ENCODE results near the gene VEPH1.
A peak's percentile ranks its signal among the peaks of the same experiment; 100 is the strongest.
"Not testable (repeated sequence)": the region's sequence is repeated elsewhere in the genome, so short reads cannot be mapped to it uniquely, and the experiment has no call there.

Gene VEPH1

DNA sequence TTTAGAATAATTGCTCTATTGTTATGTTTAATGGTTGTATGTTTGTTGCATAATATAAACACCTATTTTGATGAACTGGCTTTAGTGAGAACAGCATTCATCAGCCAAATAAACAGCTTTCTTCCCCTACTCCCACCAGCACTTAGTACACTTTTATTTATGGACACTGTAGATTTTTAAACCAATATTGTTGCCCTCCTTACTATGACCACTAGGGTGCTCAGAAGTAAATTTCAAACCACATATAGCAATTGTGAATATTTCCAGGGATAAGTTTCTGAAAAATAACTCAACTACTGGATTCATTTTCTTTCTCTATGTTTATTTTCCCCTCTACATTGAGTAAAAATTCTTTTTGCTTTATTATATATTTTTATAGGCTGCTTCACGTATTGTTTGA lies 151.2 kb downstream of the VEPH1 start:
- no peaks in the 10 kb centered on the region for H3K27me3 ChIP-seq (ENCODE audit: insufficient read depth, poor library complexity, severe bottlenecking)
- no peak overlapping the region for H3K4me3 ChIP-seq (ENCODE audit: severe bottlenecking)
- TF ChIP-seq, protein P1, sequence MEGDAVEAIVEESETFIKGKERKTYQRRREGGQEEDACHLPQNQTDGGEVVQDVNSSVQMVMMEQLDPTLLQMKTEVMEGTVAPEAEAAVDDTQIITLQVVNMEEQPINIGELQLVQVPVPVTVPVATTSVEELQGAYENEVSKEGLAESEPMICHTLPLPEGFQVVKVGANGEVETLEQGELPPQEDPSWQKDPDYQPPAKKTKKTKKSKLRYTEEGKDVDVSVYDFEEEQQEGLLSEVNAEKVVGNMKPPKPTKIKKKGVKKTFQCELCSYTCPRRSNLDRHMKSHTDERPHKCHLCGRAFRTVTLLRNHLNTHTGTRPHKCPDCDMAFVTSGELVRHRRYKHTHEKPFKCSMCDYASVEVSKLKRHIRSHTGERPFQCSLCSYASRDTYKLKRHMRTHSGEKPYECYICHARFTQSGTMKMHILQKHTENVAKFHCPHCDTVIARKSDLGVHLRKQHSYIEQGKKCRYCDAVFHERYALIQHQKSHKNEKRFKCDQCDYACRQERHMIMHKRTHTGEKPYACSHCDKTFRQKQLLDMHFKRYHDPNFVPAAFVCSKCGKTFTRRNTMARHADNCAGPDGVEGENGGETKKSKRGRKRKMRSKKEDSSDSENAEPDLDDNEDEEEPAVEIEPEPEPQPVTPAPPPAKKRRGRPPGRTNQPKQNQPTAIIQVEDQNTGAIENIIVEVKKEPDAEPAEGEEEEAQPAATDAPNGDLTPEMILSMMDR (IDR thresholded peaks at IDR 0.05; ENCODE audit: poor library complexity, severe bottlenecking) = peak; percentile 42
- no peak for DNase-seq (ENCODE audit: low spot score)
- no peaks in the 10 kb centered on the region for H3K9me3 ChIP-seq (ENCODE audit: severe bottlenecking)
- no peak for ATAC-seq (ENCODE audit: low read depth)
- no peaks in the 10 kb centered on the region for H3K4me1 ChIP-seq (ENCODE audit: insufficient read depth, poor library complexity, severe bottlenecking)
- no peak overlapping the region for H3K27ac ChIP-seq (ENCODE audit: poor library complexity, severe bottlenecking)
- H3K36me3 ChIP-seq (ENCODE audit: low read depth) = no peaks in the 10 kb centered on the region

DNA sequence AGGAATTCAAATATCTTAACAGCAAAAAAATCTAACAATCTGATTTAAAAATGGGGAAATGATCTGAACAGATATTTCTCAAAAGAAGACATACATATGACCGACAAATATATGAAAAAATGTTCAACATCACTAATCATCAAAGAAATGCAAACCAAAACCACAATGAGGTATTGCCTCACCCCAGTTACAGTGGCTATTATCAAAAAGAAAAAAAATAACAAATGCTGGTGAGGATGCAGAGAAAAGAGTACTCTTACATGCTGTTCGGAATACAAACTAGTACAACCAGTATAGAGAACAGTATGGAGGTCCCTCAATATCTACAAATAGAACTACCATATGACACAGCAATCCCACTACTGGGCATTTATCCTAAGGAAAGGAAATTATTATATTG lies 152.6 kb downstream of the VEPH1 start:
- H3K27me3 ChIP-seq (ENCODE audit: insufficient read depth, poor library complexity, severe bottlenecking); H3K27ac ChIP-seq (ENCODE audit: poor library complexity, severe bottlenecking); DNase-seq (ENCODE audit: low spot score); H3K4me1 ChIP-seq (ENCODE audit: insufficient read depth, poor library complexity, severe bottlenecking); H3K9me3 ChIP-seq (ENCODE audit: severe bottlenecking); H3K36me3 ChIP-seq (ENCODE audit: low read depth); ATAC-seq (ENCODE audit: low read depth); H3K4me3 ChIP-seq (ENCODE audit: severe bottlenecking): not testable (repeated sequence)

DNA sequence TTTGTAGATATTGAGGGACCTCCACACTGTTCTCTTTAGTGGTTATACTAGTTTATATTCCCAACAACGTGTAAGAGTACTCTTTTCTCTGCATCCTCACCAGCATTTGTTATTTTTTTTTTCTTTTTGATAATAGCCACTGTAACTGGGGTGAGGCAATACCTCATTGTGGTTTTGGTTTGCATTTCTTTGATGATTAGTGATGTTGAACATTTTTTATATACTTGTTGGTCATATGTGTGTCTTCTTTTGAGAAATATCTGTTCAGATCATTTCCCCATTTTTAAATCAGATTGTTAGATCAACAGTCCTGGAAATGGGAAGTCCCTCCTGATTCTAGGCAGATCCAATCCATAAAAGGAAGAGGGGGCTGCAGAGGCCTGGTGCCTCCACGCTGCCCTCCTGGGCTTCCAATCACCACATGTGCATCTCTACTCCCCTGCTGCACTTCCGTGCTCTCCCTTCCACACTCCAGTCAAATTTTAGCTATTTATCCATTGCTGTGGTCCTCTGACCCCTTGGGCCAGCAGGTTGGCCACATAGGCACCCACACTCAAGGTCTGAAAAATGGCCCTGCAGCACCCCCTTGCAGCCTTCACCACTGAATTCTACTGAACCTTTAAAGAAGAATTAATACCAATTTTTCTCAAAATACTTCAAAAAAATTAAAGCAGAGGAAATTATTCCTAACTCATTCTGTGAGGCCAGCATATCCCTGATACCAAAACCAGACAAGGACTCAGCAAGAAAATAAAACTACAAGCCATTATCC lies 154.7 kb downstream of the VEPH1 start:
- not testable (repeated sequence) for H3K4me1 ChIP-seq (ENCODE audit: insufficient read depth, poor library complexity, severe bottlenecking); H3K4me3 ChIP-seq (ENCODE audit: severe bottlenecking); DNase-seq (ENCODE audit: low spot score); H3K36me3 ChIP-seq (ENCODE audit: low read depth); ATAC-seq (ENCODE audit: low read depth); H3K27me3 ChIP-seq (ENCODE audit: insufficient read depth, poor library complexity, severe bottlenecking); H3K27ac ChIP-seq (ENCODE audit: poor library complexity, severe bottlenecking); H3K9me3 ChIP-seq (ENCODE audit: severe bottlenecking)

DNA sequence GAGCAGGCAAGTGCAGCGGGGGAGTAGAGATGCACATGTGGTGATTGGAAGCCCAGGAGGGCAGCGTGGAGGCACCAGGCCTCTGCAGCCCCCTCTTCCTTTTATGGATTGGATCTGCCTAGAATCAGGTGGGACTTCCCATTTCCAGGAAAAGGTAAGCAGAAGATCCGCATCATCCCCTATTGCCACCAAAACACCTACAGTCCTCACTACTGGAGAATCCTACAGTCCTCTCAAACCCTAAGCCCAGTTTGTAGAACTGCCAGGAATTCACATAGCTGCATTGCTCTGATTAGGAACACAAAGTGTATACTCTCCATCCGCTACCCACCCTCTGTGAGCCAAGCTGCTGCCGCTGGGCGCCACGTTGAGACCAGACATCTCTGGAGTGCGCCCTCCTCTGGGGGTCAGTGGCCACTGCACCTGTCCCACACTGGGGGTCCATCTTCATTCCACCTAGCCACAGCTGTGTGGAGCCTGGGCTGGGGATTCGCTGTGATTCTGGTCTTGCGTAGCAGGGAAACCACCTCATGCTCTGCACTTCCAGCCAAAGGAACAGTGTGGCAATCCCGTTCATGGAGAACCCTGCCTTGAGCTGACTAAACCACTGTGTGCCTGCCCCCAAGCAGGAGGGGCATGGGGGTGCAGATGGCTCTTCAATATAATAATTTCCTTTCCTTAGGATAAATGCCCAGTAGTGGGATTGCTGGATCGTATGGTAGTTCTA lies 155.5 kb downstream of the VEPH1 start:
- Histone ChIP-seq H3K4me1 (ENCODE audit: insufficient read depth, poor library complexity, severe bottlenecking) (no peaks in the 10 kb centered on the region), H3K4me3 (ENCODE audit: severe bottlenecking) (no peak overlapping the region), H3K36me3 (ENCODE audit: low read depth) (no peaks in the 10 kb centered on the region), H3K27me3 (ENCODE audit: insufficient read depth, poor library complexity, severe bottlenecking) (no peaks in the 10 kb centered on the region), H3K27ac (ENCODE audit: poor library complexity, severe bottlenecking) (no peak overlapping the region), H3K9me3 (ENCODE audit: severe bottlenecking) (no peaks in the 10 kb centered on the region)
- ATAC-seq (ENCODE audit: low read depth) (no peak), DNase-seq (ENCODE audit: low spot score) (no peak)
- TF ChIP-seq, protein P1 (IDR thresholded peaks at IDR 0.05; ENCODE audit: poor library complexity, severe bottlenecking) = no peak

DNA sequence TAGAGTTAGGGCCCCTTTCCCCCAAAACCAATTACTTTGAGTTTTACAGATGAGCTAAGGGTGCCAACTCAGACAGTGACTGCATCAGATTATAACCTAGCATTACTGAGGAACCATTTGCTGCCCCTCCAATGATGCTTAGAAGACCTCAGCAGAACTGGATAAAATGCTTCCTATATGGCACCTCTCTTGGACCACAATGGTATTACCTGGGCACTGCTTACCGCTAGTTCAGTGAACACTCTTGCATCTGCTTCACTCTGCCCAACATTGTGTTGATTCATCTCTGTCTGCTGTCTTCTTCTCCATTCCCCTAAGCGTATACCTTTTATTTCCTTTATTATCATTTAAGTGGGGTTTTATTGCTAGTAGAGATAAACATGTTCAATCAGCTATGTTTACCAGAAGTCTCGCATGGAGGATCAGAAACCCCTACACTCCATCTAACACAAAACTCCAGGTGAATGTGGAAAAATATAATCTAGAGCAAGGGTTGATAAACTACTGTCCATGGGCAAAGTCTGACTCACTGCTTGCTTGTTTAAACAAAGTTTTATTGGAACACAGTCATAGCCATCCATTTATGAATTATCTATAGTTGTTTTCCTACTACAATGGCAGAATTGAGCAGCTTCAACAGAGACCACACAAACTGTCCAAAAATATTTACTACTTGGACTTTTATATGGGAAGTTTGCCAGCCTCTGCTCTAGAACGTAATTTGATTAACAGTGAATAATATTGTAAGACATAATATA lies 166.8 kb downstream of the VEPH1 start:
- no peak; the same call in 2 of the 3 replicates for ATAC-seq (ENCODE audit: low read depth)

More for the DNA sequence above, 166.8 kb downstream of the VEPH1 start:
- TF ChIP-seq, protein P1 (IDR thresholded peaks at IDR 0.05; ENCODE audit: poor library complexity, severe bottlenecking) = no peak
- Histone ChIP-seq H3K27ac (ENCODE audit: poor library complexity, severe bottlenecking) (no peak overlapping the region), H3K27me3 (ENCODE audit: insufficient read depth, poor library complexity, severe bottlenecking) (no peaks in the 10 kb centered on the region), H3K36me3 (ENCODE audit: low read depth) (no peaks in the 10 kb centered on the region), H3K4me3 (ENCODE audit: severe bottlenecking) (no peak overlapping the region), H3K4me1 (ENCODE audit: insufficient read depth, poor library complexity, severe bottlenecking) (peaks cover 5% of the 10 kb centered on the region), H3K9me3 (ENCODE audit: severe bottlenecking) (no peaks in the 10 kb centered on the region)
- no peak for DNase-seq (ENCODE audit: low spot score)

Data from RWPE2 (cell line).